Forelimb muscle (tissue), 1 donor: ENCODE data around the gene ITGAD. TPM values are rescaled to one million over a fixed set of nuclear protein-coding genes. Genes with fewer than 3 reads are reported as not detected.
"Not testable (repeated sequence)": the region's sequence is repeated elsewhere in the genome, so short reads cannot be mapped to it uniquely, and the experiment has no call there.

Experiments
- DNase-seq: peaks from one replicate; pipeline ENCODE4 v3.0.0-alpha.2; 2013; ENCODE audit warnings: low read depth
- polyA plus RNA-seq: library from polyadenylated mRNA; unstranded; fragments of 120-200 nt; gene quantifications from one replicate; pipeline ENCODE4 v1.2.1, GENCODE V29; 2013; ENCODE audit not compliant: insufficient read length

Gene ITGAD
- polyA plus RNA-seq, 1 donor, result 0.78 TPM

DNA sequence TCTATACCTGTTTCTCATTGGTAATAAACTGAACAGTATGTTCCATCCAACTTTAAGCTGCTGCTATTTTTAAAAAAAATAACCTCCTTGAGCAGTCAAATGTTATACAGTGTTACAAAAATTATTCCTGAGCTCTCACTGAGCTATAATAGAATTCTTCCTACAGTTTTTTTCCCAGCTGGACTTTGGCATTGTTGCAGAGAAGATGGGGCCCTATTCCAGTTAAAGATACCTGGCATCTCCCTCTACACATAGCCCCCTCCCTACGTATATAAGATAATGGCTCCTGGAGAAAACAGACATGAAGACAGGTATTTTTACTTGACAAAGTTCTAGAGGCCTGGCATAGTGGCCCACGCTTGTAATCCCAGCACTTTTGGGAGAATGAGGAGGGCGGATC is 36.7 kb downstream of the ITGAD start:
- no peak for DNase-seq

- DNase-seq, result no peak
Observed at GRCh38 chr16:31430380-31431052, 37.4 kb downstream of the ITGAD start.

GRCh38 chr16:31435341-31436220 is 42.4 kb downstream of the ITGAD start:
- DNase-seq, result no peak

DNA sequence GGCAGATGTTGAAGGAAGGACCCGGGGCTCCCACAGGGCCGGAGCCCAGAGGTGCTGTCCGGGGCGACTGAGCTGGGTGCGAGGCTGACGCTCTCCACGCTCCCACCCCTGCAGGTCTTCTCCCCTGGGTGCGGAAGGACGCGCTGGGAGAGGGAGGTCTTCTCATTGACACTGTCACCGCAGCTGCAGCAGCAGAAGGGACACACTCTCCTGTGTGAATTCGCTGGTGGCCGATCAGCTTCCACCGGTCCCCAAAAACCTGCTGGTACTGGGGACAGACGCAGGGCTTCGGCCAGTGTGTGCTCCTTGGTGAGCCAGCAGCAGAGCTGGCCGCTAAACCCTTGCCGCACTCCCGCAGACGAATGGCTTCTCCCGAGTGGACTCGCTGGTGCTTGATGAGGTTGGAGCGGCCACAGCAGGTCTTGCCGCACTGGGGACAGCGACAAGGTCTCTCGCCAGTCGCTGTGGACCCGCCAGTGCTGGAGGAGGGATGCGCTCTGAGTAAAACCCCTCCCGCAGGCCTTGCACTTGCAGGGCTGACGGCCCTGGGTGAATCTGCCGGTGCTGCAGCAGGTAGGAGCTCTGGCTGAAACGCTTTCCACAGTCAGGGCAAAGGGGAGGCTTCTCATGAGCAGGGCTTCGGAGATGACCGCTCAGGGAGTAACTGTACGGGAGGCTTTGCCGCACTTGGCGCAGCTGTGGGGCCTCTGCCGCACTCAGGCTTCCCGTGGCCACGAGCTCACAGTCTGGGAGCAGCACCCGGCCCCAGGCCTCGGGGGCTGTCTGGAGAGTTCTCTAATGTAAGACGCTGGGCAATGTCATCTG is 43.3 kb downstream of the ITGAD start:
- DNase-seq, result no peak

DNA sequence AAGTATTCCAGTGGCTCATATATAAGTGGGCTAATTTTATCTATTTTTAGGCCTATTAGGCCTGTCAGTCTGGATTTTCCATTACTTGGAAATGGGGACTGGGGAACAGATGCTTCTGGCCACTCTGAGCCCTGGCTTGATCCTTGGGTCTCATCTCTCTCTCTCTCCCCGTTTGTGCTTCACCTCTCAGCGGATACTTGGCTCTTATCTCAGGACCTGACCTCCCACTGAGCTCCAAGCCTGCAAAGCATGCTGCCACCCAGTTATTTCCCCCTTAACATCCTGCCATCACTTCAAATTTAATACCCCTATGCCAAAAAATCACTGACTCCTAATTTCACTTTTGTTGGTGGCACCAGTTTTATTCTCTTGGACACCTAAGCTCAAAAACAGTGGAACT is 45.3 kb downstream of the ITGAD start:
- DNase-seq, result no peak

- not testable (repeated sequence) for DNase-seq
Observed at GRCh38 chr16:31439023-31439422, 45.9 kb downstream of the ITGAD start.

- DNase-seq, result no peak
Observed at GRCh38 chr16:31439519-31439918, 46.4 kb downstream of the ITGAD start.

DNA sequence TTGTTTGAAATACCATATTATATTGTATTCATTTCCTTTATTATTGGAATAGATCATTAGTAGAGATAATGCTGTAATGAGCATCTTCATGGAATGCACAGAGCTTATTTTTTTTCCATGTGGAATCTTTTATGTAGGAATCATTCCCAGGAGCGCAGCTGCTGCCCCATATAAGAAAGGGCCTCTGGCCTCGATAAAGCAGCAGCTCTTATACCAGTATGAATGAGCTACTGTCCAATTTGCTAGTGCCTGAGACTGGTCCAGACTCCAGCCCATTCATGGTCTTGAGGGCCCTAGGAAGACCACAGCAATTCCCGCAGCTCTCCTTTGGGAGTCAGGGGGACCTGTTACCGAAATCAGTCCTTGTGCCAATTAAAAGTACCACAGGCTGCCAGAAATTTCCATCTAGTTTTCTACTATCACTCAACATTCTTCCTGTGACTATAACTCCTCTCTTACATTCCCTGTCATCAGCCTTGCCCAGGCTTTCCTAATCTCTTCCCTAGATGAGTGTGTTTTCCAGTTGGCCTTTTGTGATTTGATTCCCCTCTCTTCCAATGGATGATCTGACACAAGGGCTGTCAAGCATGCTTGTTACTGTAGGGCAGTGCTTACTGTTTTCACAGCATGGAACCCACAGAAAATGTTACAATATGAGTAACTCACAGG is 47.5 kb downstream of the ITGAD start:
- no peak for DNase-seq

DNA sequence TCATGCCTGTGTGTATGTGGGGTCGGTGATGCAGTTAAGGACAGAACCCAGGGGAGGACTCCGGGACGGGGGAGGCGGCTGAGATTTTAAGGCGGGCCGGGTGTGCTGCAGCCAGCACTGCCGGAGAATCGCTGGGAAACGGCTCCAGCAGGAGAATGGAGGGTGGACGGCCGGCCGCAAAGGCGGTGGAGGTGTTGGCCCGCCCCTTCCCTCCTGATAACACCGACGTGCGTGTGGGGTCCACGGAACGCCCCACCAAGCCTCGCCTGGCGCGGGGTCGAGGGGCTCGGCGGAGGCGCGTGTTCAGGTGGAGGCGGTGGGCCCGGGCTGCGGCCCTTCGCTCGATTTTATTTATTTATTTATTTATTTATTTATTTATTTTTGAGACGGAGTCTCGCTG is 48.8 kb downstream of the ITGAD start:
- no peak for DNase-seq

DNA sequence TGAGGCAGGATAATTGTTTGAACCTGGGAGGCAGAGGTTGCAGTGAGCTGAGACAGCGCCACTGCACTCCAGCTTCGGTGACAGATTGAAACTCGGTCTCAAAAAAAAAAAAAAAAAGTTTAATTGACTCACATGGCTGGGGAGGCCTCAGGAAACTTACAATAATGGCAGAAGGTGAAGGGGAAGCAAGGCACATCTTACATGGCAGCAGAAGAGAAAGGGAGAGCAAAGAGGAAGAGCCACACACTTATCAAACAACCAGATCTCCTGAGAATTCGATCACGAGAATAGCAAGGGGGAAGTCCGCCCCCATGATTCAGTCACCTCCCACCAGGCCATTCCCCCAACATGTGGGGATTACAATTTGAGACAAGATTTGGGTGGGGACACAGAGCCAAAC is 52.8 kb downstream of the ITGAD start:
- not testable (repeated sequence) for DNase-seq

GRCh38 chr16:31451201-31451600 is 58.1 kb downstream of the ITGAD start:
- no peak for DNase-seq

DNA sequence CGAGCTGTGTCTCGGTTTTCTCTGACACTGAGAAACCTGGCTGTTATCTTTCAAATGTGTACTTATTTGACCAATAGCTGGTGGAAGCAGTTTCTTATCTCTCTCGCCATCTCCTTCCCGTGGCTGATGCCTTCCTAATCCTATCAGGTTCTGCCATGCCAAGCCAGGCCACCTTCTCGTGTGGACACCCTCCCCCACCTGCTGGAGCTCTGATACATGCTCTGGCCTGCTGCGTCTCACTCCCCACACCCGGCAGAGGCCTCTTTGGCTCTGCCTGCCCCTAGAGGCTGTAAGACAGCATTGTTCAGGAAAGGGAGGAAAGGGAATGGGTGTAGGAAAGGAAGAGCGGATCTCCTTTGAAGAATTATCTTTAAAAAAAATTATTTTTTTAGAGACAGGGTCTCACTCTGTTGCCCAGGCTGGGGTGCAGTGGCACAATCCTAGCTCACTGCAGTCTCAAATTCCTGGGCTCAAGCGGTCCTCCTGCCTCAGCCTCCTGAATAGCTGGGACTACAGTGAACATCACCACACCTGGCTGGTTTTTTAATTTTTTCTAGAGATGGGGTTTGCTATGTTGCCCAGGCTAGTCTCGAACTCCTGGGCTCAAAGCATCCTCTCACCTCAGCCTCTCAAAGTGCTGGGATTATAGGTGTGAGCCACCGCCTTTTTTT is 58.7 kb downstream of the ITGAD start:
- no peak for DNase-seq

GRCh38 chr16:31452631-31453106 is 59.5 kb downstream of the ITGAD start:
- no peak for DNase-seq

GRCh38 chr16:31453255-31454204 is 60.4 kb downstream of the ITGAD start:
- DNase-seq, result no peak

DNA sequence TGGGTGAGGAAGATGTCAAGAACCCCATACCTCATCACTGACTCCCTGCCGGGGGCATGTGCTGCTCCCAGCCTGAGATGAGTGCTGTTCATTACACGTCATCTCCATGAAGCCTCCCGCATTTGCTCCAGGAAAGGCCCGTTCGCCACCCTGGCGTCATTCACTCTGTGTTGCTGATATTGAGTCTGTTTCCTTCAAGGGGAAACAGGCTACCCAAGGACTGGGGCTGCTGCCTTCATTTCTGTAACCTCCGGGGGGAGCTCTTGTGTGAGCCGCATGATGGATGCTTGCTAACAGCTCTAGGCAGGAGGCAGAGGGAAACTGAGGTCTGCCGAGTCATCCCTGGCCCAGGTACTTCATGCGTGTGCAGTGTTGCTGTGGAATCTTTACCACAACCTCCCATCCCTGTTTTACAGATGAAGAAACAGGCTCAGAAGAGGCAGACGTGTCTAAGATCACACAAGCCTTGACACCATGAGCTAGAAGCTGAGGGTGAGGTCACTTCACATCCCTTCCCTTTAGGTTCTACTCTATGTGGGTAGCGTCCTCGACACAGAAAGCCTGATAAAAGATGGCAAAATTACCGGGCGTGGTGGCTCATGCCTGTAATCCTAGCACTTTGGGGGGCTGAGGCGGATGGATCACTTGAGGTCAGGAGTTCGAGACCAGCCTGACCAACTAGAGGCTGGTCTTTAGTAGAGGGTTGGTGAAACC is 62.6 kb downstream of the ITGAD start:
- no peak for DNase-seq

DNA sequence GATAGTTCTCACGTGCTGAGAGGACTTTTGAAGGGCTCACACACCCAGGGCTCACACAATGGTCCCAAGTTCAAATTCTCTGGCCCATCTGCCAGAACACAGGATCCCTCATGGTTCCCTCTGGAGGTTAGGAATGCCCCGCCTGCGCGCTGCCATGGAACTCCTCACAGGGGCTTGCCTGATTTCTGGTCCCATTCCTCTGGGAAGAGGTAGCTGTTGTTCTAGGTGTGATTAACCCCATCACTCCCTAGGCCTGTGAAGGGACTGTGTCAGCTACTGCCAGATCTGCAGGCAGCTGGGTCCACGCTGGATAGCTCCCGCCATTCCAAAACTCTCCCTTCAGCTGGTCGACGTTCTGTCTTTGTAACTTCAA is 63.8 kb downstream of the ITGAD start:
- no peak for DNase-seq

DNA sequence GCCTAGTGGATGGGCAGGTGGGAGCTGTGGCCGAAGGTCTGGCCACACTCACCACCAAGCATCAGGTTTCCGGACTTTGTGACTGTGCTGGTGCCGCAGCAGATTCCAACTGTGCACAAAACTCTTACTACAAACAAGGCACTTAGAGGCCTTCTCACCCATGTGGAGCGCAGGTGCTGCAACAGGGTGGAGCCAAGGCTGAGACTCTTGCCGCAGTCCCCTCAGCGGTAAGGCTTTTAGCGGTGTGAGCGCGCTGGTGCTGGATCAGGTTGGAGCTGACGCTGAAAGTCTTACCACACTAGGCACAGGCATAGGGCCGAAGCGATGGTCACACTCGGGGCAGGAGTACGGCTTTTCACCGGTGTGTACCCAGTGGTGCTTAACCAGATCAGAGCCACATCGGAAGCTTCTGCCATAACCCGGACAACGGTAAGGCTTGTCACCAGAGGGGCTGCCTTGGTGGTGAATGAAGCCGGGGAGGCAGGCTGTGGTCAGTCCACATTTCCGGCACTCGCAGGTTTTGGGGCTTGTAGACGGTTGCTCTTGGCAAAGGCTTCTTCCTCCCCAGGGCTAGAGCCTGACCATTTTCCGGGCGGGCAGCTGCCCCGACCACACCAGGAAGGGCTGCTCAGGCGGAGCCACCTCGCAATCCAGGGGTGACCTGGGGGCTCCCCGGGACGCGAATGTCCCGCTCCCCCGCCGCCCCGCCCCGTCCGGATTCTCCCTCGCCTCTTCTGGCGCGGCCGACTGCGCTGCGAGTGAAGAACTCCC is 65.1 kb downstream of the ITGAD start:
- DNase-seq, result no peak
